ENCODE measurements around the gene C11orf86. TPM values are rescaled to one million over a fixed set of nuclear protein-coding genes. Genes with fewer than 3 reads are reported as not detected.
A peak's percentile ranks its signal among the peaks of the same experiment; 100 is the strongest.
"Not testable (repeated sequence)": the region's sequence is repeated elsewhere in the genome, so short reads cannot be mapped to it uniquely, and the experiment has no call there.

C11orf86 gene
- total and polyA plus RNA-seq, 11 donors, result not detected

- intact Hi-C loops (cut with DNase I), result no loop called here
- H3K36me3 ChIP-seq, result no peaks in the 10 kb centered on the region
- no peak for TF ChIP-seq CTCF (IDR thresholded peaks at IDR 0.05)
- no peak for TF ChIP-seq POLR2A (IDR thresholded peaks at IDR 0.05)
- no peaks in the 10 kb centered on the region for H3K4me1 ChIP-seq
- no peaks in the 10 kb centered on the region for H3K9me3 ChIP-seq
- WGBS, 4 donors, result 92 to 97% (median 94%) methylated on average over 5 of the region's 5 CpGs
- H3K27me3 ChIP-seq, result no peaks in the 10 kb centered on the region
- ATAC-seq (no peak), DNase-seq (no peak)
- H3K4me3 ChIP-seq, result no peak overlapping the region
- no peak overlapping the region for H3K27ac ChIP-seq
Observed at GRCh38 chr11:67002921-67003411, 27.9 kb downstream of the C11orf86 start.

GRCh38 chr11:67005200-67005599 lies 30.1 kb downstream of the C11orf86 start:
- H3K27ac ChIP-seq; H3K4me1 ChIP-seq; H3K36me3 ChIP-seq; DNase-seq; ATAC-seq; intact Hi-C loops (cut with DNase I); H3K4me3 ChIP-seq; H3K9me3 ChIP-seq; H3K27me3 ChIP-seq: not testable (repeated sequence)
- WGBS, 4 donors, result 93 to 97% (median 95%) methylated on average over 8 of the region's 8 CpGs

GRCh38 chr11:67006029-67006884 lies 31.2 kb downstream of the C11orf86 start:
- no peaks in the 10 kb centered on the region for H3K27me3 ChIP-seq
- peak in 3 of 5 donors; percentile 21 to 62 (median 42) for DNase-seq
- TF ChIP-seq POLR2A (IDR thresholded peaks at IDR 0.05), result no peak
- TF ChIP-seq CTCF (IDR thresholded peaks at IDR 0.05), result no peak
- H3K36me3 ChIP-seq, result no peaks in the 10 kb centered on the region
- no peaks in the 10 kb centered on the region for H3K4me1 ChIP-seq
- H3K9me3 ChIP-seq, result no peaks in the 10 kb centered on the region
- intact Hi-C loops (cut with DNase I), result no loop called here
- peak in 3 of 4 donors; percentile 48 to 78 (median 53) for ATAC-seq
- WGBS, 4 donors, result 82 to 92% (median 86%) methylated on average over 14 of the region's 14 CpGs
- H3K4me3 ChIP-seq, result no peak overlapping the region
- no peak overlapping the region for H3K27ac ChIP-seq

- Histone ChIP-seq H3K4me1 (no peaks in the 10 kb centered on the region), H3K27me3 (no peaks in the 10 kb centered on the region), H3K9me3 (no peaks in the 10 kb centered on the region), H3K4me3 (no peak overlapping the region), H3K36me3 (no peaks in the 10 kb centered on the region), H3K27ac (no peak overlapping the region)
- TF ChIP-seq CTCF (IDR thresholded peaks at IDR 0.05) (no peak), POLR2A (IDR thresholded peaks at IDR 0.05) (no peak)
- intact Hi-C loops (cut with DNase I), result no loop called here
- no peak for ATAC-seq
- WGBS, 4 donors, result 85 to 95% (median 89%) methylated on average over 7 of the region's 7 CpGs
- DNase-seq, result no peak
Observed at GRCh38 chr11:67007126-67007525, 32.0 kb downstream of the C11orf86 start.

Data from heart left ventricle (tissue), 16 donors.